Ishikawa (cell line): Measurements from ENCODE around the gene SELENOW.

Experiments used
- EP300 ChIP-seq: IDR thresholded peaks from 2 replicates; pipeline ENCODE4 v1.6.1; 2012; ENCODE audit warnings: borderline replicate concordance
- MAX ChIP-seq: IDR thresholded peaks from 2 replicates; pipeline ENCODE4 v1.6.1; 2012
- RAD21 ChIP-seq: IDR thresholded peaks from 2 replicates; pipeline ENCODE4 v1.6.1; 2012; ENCODE audit warnings: low read depth
- REST ChIP-seq: IDR thresholded peaks from 2 replicates; pipeline ENCODE4 v1.6.1; 2012; ENCODE audit warnings: low read depth, mild to moderate bottlenecking
- TAF1 ChIP-seq: IDR thresholded peaks from 2 replicates; pipeline ENCODE4 v1.6.1; 2012; ENCODE audit warnings: low read depth, mild to moderate bottlenecking
- USF1 ChIP-seq: IDR thresholded peaks from 2 replicates; pipeline ENCODE4 v1.6.1; 2012
- ZBTB7A ChIP-seq: IDR thresholded peaks from 2 replicates; pipeline ENCODE4 v1.6.1; 2012; ENCODE audit warnings: low read depth

- no peak for TF ChIP-seq REST
- TF ChIP-seq MAX, result no peak
- TF ChIP-seq TAF1, result no peak
- TF ChIP-seq ZBTB7A, result no peak
- TF ChIP-seq RAD21, result no peak
- no peak for TF ChIP-seq USF1
- no peak for TF ChIP-seq EP300
Measured at GRCh38 chr19:47805313-47805712, 26.8 kb downstream of the SELENOW start.
